Activated T-helper 1 cell treated with anti-CD3 and anti-CD28 coated beads, Interleukin-2, amount 50 U/mL, for 16 hours (primary cell): Measurements from ENCODE around the gene GARIN5B.
"Not testable (repeated sequence)": the region's sequence is repeated elsewhere in the genome, so short reads cannot be mapped to it uniquely, and the experiment has no call there.

Experiments
- DNase-seq, 2 donors: peaks; one replicate each; pipeline ENCODE4 v3.0.0-alpha.2; 2020; ENCODE audit warnings: low read depth in 1 of 2, low spot score in 1 of 2

Gene GARIN5B

DNA sequence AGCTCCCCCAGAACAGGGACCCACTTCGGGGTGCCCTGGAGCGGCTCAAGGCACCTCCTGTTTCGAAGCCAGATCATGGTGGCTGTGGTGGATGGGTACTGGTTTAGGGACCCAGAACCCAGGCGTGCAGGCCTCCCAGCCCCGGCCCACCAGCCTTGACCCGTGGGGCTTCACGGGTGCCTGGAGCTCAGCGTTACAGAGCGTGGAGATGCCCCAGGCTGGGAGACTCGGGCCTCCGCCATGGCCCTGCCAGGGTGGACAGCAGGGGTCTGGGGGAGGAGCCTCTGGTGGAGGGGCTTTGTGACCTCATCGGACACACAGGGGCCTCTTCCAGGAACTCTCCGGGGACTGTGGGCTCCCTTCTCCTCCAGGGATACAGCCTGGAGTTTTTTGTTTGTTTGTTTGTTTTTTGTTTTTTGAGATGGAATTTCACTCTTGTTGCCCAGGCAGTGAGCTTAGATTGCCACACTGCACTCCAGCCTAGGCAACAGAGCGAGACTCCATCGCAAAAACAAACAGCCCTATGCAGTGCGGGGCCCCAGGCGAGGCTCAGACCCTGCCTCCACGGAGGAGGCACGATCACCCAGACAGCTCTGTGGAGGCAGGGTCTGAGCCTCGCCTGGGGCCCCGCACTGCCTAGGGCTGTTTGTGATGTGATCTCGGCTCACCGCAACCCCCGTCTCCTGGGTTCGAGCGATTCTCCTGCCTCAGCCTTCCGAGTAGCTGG is at the start of gene GARIN5B:
GARIN5B (minus strand) TSS at position 271 of the 727 bp plus-strand sequence; CDS start at position 77, 194 bp downstream.
- no peak for DNase-seq

DNA sequence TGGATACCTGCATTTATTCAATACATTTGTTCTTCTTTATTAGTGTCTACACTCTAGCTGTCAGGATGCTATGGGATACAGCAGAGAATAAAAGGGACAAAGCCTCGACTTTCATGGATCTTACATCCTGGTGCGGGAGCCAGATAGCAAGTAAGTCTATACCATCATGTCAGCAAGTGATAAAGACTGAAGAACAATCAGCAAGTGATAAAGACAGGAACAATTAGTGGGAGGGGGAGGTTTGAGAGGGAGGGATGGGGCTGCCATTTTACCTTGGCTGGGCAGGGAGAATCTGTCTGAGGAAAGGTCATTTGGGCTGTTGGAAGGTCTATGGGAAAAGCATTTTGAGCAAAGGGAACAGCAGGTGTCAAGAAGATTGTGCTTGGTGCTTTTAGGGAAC is 47.1 kb upstream of the GARIN5B start:
- no peak for DNase-seq

DNA sequence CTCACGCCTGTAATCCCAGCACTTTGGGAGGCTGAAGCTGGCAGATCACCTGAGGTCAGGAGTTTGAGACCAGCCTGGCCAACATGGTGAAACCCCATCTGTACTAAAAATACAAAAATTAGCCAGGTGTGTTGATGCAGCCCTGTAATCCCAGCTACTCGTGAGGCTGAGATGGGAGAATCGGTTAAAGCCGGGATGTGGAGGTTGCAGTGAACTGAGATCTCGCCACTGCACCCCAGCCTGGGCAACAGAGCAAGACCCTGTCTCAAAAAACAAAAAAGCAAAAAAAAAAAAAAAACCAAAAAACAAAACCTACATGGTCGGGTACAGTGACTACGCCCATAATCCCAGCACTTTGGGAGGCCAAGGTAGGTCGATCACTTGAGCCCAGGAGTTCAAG is 46.1 kb upstream of the GARIN5B start:
- not testable (repeated sequence) for DNase-seq

DNA sequence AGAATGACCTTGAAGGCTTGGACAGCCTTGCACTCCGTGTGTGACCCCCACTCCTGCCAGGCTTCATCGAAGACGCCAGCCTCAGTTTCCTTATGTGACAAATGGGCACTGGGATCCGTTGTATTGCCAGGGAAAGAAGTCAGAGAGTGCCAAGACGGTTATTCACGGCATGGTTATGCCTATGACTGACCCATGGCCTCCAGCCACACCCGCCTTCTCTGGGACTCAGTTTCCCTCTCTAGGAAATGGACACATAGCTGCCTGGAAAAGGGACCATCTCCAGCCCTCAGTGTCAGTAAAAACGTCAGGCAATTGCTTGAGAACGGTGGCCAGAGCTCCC is 45.4 kb upstream of the GARIN5B start:
- DNase-seq = no peak

GRCh38 chr19:55407800-55408532 is 44.9 kb upstream of the GARIN5B start:
- peak; percentile 88 to 95 for DNase-seq

GRCh38 chr19:55407550-55407799 is 44.4 kb upstream of the GARIN5B start, which contains the start of gene UBE2S:
TSS of gene UBE2S (minus strand) at chr19:55407788. CDS start at chr19:55407589, 199 bp downstream.
- not testable (repeated sequence) for DNase-seq

DNA sequence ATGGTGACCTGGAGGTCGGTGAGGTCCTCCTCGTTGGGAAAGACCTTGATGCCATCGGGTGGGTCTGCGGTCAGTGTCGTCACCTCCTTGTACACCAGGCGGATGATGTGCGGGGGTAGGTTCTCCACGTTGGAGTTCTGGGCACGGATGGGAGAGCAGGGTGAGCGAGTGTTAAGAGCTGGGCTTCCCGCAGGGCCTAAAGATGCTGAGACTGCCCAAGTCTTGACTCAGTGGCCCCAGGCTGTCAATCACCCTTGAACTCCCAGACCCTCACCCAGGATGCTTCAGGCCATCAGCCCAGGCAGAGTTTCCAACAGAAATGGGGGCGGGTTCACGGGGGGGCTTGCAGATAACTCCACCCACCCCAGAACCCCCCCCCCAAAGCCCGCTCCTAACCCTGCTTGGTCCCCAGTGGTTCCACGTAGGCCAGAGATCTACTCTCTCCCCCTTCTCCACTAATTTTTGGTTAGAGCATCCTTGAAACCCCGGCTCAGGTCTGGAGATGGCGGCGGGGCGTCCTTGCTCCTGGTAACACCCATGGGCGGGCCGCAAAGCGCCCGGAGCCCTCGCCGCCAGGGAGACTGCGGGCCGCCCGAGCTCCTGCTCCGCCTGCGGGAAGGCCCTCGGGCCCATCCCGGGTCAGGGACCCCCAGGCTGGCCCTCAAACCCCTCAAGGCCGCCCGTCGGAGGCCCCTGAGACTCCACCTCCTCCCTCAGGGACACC is 43.9 kb upstream of the GARIN5B start:
- peak in 1 of 2 donors; percentile 27 for DNase-seq

DNA sequence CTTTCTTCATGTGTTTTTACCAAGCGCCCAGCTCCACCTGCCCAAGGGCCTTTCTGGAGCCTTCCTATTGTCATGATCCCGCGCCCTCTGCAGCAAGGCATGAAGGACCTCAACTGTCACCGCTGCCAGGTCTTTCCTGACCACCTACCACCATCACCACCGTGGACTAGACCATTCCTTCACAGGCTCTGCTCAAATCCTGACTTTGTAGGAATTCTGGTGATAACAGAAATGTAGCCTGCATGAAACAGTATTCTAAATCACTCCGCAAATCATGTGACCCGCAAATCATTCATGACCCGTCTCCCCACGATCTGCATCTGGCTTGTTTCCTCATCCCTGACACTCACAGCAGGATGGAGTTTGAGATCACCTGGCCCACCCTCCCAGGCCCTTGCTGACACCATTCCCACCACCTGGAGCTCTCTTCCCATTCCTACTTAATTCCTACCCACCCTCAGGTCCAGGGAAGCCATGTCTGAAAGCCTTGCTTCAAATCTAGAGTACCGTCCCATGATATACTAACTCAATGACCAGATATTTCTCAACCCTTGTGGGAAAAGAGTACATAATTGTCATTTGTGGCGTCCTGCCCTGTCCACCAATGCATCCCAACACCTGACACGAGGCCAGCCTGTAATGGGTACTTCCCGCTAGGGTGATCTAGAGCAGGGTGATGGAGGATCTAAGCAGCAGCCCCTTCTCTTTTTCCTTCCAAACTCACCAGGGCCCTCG is 43.2 kb upstream of the GARIN5B start:
- DNase-seq = no peak

GRCh38 chr19:55405638-55406037 is 42.6 kb upstream of the GARIN5B start:
- DNase-seq = no peak

GRCh38 chr19:55402509-55402908 is 39.4 kb upstream of the GARIN5B start:
- DNase-seq = no peak

DNA sequence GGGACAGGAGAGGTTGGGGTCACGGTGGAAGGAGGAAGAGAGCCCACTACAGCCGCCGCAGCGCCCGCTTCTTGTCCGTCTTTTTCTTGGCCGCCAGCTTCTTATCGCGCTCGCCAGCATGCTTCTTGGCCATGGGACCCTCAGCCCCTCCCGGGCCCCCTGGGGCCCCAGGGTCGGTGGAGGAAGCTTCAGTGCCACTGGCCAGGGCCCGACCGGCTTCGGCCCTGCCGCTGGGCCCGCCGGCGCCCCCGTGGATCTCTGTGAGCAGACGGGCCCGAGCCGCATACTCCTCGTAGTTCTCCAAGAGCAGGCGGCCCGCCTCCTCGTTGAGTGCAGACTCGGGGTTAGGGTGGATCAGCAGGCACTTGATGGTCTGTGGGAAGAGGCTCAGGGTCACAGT is 38.3 kb upstream of the GARIN5B start:
- DNase-seq = not testable (repeated sequence)

GRCh38 chr19:55400281-55401087 is 37.4 kb upstream of the GARIN5B start:
- no peak for DNase-seq

DNA sequence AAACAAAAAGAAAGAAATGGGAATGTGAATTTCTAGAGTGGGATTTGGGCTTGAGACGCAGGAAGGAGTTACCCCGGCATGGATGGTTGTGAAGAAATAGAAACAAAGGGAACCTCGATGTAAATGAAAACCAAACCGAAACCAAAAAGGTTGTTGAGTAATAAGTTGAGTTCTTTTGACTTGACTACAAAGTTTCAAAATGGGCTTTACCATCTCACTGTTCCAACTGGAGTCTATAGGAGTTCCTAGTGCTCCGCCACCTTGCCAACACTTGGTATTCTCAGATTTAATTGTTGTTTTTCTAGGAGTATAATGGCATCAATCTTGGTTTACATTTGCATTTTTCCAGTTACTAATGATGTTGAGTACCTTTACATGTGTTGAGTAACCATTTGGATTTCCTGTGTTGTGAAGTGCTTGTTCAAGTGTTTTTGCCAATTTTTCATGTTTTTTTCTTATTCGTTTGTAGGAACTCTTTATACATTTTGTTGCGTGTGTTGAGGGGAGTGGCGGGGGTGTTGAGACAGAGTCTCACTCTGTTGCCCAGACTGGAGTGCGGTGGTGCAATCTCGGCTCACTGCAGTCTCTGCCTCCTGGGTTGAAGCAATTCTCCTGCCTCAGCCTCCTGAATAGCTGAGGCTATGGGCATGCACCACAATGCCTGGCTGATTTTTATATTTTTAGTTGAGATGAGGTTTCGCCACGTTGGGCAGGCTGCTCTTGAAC is 35.3 kb upstream of the GARIN5B start:
- no peak for DNase-seq

GRCh38 chr19:55392820-55393761 is 30.0 kb upstream of the GARIN5B start:
- no peak for DNase-seq

DNA sequence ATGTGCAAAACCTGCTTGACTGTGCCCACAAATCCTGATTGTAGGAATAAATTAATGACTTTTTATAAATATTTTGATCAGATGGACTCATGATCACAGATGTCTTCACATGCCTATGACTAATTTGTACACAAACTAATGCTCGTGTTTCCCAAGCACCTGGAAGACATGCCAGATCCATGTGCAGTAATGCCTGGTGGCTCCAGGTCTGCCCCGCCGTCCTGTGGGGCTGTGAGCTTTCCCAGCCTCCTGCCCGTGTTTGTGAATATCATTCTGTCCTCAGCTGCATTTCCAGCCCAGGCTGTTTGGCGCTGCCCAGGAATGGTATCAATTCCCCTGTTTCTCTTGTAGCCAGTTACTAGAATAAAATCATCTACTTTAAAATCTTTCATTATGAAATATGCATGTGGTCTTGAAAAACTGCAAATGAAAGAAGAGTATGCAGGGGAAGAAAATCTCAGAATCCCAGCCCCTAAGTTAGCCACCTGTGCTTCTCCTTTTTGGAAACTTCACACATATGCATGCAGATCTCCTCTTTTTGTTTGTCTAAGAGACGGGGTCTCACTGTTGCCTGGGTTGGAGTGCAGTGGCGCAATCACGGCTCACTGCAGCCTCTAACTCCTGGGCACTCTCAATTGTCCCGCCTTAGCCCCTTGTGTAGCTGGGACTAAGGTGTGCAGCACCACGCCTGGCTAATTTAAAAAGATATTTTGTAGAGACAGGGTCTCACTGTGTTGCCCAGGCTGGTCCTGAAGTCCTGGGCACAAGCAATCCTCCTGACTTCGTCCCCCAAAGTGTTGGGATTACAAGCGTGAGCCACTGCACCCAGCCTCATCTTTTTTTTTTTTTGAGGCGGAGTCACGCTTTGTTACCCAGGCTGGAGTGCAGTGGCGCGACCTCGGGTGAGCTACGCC is 28.9 kb upstream of the GARIN5B start:
- no peak for DNase-seq

- DNase-seq = no peak
Observed at GRCh38 chr19:55391191-55391670, 28.2 kb upstream of the GARIN5B start.

DNA sequence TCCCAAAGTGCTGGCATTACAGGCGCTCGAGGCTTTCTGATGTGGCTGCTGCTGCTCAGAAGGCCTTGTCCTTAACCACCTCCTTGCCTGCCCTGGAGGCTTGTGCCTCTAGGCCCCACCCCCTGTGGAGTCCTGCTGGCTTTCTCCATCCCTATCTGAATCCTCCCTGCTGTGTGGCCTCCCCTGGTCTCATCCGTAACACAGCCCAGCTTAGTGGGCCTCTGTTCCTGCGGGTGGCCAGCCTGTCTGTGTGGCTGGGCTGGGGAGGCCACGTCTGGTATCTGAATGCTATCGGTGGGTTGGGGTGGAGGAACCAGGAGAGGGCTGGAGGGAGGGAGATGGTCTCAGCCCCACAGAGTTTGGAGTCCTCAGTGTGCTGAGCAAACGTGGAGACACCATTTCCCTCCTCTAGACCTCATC is 27.4 kb upstream of the GARIN5B start:
- no peak for DNase-seq
